Measurements from ENCODE around the gene BRINP2. TPM values are rescaled to one million over a fixed set of nuclear protein-coding genes. Genes with fewer than 3 reads are reported as not detected.

The BRINP2 gene
- total and polyA plus RNA-seq, 11 donors, result 0.11 to 1.2 (median 0.19) TPM

DNA sequence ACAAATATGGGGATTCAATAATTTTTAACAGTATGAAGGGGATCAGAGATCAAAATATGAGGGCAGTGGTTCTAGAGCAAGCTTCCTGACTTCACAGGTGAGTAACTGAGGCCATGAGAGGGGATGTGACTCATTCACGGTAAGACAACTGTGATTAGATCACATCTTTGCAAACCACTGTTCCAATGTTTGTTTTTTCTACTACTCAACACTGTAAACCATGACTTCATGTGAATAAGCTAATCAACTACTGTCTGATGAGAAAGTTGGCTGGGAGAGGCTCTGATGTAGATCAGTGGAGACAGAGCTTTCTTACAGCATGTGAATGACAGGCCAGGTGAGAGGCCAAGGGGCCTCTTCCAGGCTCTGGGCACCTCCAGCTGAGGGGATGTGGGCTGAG lies 84.7 kb downstream of the BRINP2 start:
- TF ChIP-seq, protein P1, sequence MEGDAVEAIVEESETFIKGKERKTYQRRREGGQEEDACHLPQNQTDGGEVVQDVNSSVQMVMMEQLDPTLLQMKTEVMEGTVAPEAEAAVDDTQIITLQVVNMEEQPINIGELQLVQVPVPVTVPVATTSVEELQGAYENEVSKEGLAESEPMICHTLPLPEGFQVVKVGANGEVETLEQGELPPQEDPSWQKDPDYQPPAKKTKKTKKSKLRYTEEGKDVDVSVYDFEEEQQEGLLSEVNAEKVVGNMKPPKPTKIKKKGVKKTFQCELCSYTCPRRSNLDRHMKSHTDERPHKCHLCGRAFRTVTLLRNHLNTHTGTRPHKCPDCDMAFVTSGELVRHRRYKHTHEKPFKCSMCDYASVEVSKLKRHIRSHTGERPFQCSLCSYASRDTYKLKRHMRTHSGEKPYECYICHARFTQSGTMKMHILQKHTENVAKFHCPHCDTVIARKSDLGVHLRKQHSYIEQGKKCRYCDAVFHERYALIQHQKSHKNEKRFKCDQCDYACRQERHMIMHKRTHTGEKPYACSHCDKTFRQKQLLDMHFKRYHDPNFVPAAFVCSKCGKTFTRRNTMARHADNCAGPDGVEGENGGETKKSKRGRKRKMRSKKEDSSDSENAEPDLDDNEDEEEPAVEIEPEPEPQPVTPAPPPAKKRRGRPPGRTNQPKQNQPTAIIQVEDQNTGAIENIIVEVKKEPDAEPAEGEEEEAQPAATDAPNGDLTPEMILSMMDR (IDR thresholded peaks at IDR 0.05), result no peak
- TF ChIP-seq POLR2A (IDR thresholded peaks at IDR 0.05), result no peak
- intact Hi-C loops (cut with DNase I), result loop anchor here (5.0 to 10.0 kb wide), 8 partner anchors 92 to 692 kb away; no protein-coding TSS in a partner anchor
- Histone ChIP-seq H3K9me3 (no peaks in the 10 kb centered on the region), H3K27ac (no peak overlapping the region), H3K4me3 (no peak overlapping the region), H3K4me1 (peaks cover 0 to 11% (median 2%) of the 10 kb centered on the region in 12 donors), H3K36me3 (no peaks in the 10 kb centered on the region), H3K27me3 (peaks cover 0 to 8% (median 0%) of the 10 kb centered on the region in 9 donors)
- WGBS, 4 donors, result 59 to 71% (median 68%) methylated on average over 1 of the region's 1 CpG
- no peak for ATAC-seq
- DNase-seq, result no peak

DNA sequence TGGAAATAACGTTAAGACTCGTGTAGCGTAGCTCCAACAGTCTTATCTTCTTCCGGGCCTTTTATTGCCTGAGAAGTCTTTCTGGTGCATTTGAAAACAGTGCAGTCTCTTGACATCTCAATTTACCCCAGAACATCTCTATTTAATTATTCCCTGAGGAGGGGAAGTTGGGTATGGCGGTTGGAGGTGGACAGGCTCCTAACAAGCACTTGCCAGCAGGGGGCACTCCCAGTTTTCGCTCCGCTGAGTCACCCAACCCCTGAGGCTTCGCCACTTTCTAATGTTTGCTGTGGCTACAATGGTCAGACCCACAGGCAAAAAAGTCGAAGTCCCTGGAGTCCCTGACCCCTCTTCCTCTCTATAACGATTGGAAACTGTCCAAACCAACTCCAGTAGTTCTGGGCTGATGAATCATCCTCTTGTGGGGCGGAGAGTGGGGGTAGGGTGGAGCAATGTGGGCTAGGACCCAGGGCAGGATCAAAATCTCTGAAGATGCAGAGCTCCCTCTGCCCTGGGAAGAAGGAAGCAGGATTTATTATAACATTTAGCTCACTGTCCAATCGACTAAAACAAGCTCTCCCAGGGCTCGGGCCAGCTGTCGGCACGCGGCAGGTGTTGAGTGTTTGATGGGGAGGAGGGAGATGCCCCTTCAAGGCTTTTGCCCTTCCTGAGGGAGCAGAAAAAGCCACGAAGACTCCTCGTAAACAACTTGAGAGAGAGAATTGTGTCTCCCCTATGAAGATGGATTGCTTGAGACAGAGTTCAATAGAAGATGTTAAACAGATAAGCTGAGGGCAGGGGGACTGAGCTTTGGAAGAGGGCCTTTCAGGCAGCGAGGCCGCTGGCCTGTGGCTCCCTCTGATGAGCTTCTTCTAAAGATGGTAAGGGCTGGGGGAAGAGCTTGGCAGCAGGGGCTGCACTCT lies 85.7 kb downstream of the BRINP2 start:
- DNase-seq, result peak; percentile 60 to 77 (median 64)
- no peak overlapping the region for H3K27ac ChIP-seq
- intact Hi-C loops (cut with DNase I), result loop anchor here (2.0 to 10.0 kb wide), 10 partner anchors 91 to 691 kb away; no protein-coding TSS in a partner anchor
- H3K9me3 ChIP-seq, result no peaks in the 10 kb centered on the region
- peaks cover 0 to 11% (median 2%) of the 10 kb centered on the region in 12 donors for H3K4me1 ChIP-seq
- TF ChIP-seq, protein P1 (IDR thresholded peaks at IDR 0.05), result peak; percentile 43 to 72 (median 62)
- no peak for TF ChIP-seq POLR2A (IDR thresholded peaks at IDR 0.05)
- no peaks in the 10 kb centered on the region for H3K36me3 ChIP-seq
- WGBS, 4 donors, result 28 to 32% (median 30%) methylated on average over 20 of the region's 20 CpGs
- peaks cover 0 to 8% (median 0%) of the 10 kb centered on the region in 9 donors for H3K27me3 ChIP-seq
- H3K4me3 ChIP-seq, result no peak overlapping the region
- peak; percentile 37 to 92 (median 86) for ATAC-seq

DNA sequence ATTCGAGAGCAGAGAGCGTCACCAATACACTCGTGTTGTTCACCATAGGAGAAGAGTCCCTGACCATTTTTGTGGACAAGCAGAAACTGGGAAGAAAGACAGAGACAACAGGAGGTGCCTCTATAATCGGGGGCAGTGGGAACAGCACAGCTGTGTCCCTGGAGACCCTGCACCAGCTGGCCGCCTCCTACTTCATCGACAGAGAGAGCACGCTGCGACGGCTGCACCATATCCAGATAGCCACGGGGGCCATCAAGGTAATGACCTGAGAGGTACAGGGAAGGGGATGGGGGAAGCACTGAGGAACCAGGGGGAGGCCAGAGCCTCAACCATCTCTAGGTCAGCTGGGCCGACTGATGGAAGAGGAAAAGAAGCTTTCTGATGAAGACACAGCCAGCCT lies 86.4 kb downstream of the BRINP2 start:
- Histone ChIP-seq H3K4me3 (no peak overlapping the region), H3K27ac (no peak overlapping the region), H3K36me3 (no peaks in the 10 kb centered on the region), H3K27me3 (peaks cover 0 to 8% (median 0%) of the 10 kb centered on the region in 9 donors), H3K4me1 (peaks cover 0 to 11% (median 2%) of the 10 kb centered on the region in 12 donors), H3K9me3 (no peaks in the 10 kb centered on the region)
- DNase-seq, result no peak
- WGBS, 4 donors, result 61 to 80% (median 77%) methylated on average over 6 to 11 of the region's 11 CpGs
- peak in 1 of 4 donors; percentile 11 for ATAC-seq
- intact Hi-C loops (cut with DNase I), result loop anchor here (2.0 to 10.0 kb wide), 10 partner anchors 90 to 690 kb away; no protein-coding TSS in a partner anchor
- TF ChIP-seq, protein P1 (IDR thresholded peaks at IDR 0.05), result no peak

DNA sequence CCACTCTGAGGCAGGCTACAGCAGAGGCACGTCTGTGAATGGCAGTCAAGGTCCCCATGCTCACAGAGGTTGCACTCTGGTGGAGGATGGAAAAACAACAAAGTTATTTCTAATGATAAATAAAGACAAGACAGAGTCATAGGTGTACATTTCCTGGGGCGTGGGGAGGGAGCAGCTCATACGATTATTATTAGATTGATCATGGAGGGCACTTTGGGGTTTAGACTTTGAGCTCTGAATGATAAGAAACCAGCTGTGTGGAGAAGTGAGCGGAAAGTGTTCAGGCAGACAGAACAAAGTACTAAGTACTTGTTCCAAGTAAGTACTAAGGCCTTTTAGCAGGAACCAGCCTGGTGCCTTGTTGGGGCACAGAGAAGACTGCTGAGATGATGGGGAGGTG lies 86.8 kb downstream of the BRINP2 start:
- no peak overlapping the region for H3K27ac ChIP-seq
- H3K4me3 ChIP-seq, result no peak overlapping the region
- peaks cover 0 to 11% (median 2%) of the 10 kb centered on the region in 12 donors for H3K4me1 ChIP-seq
- 84 to 88% (median 85%) methylated on average over 4 of the region's 4 CpGs for WGBS, 4 donors
- intact Hi-C loops (cut with DNase I), result loop anchor here (2.0 to 10.0 kb wide), 10 partner anchors 90 to 690 kb away; no protein-coding TSS in a partner anchor
- H3K27me3 ChIP-seq, result peaks cover 0 to 8% (median 0%) of the 10 kb centered on the region in 9 donors
- TF ChIP-seq POLR2A (IDR thresholded peaks at IDR 0.05), result no peak
- TF ChIP-seq, protein P1 (IDR thresholded peaks at IDR 0.05), result no peak
- DNase-seq, result no peak
- no peaks in the 10 kb centered on the region for H3K36me3 ChIP-seq
- no peak for ATAC-seq
- no peaks in the 10 kb centered on the region for H3K9me3 ChIP-seq

Measured in heart left ventricle (tissue), 16 donors.